Superior temporal gyrus (tissue), 1 donor: ENCODE measurements around the gene PSMG4.
A peak's percentile ranks its signal among the peaks of the same experiment; 100 is the strongest.

Experiments
- DNase-seq: peaks from one replicate; pipeline ENCODE4 v3.0.0-alpha.2; 2016; ENCODE audit errors: extremely low spot score

The PSMG4 gene

GRCh38 chr6:3251462-3252314 is 7.1 kb upstream of the PSMG4 start:
- DNase-seq, result peak; percentile 93

GRCh38 chr6:3252369-3252768 is 6.4 kb upstream of the PSMG4 start:
- DNase-seq, result no peak

- DNase-seq, result no peak
These were observed 5.7 kb upstream of the PSMG4 start for GRCh38 chr6:3252861-3253596.

- DNase-seq, result no peak
These were observed 5.2 kb upstream of the PSMG4 start for GRCh38 chr6:3253597-3253961.

GRCh38 chr6:3258201-3258600 is 546 bp upstream of the PSMG4 start:
- no peak for DNase-seq

GRCh38 chr6:3259491-3259958 is 778 bp downstream of the PSMG4 start:
- DNase-seq, result no peak

- DNase-seq, result no peak
These were observed 1.5 kb downstream of the PSMG4 start for GRCh38 chr6:3260296-3260695.

- no peak for DNase-seq
These were observed 2.2 kb downstream of the PSMG4 start for GRCh38 chr6:3260772-3261517.

GRCh38 chr6:3261518-3261820 is 2.7 kb downstream of the PSMG4 start:
- no peak for DNase-seq

GRCh38 chr6:3261921-3262320 is 3.2 kb downstream of the PSMG4 start:
- no peak for DNase-seq

GRCh38 chr6:3263096-3263495 is 4.3 kb downstream of the PSMG4 start:
- no peak for DNase-seq

- no peak for DNase-seq
These were observed 5.6 kb downstream of the PSMG4 start for GRCh38 chr6:3264356-3264755.

GRCh38 chr6:3265671-3266070 is 6.9 kb downstream of the PSMG4 start:
- DNase-seq, result no peak

GRCh38 chr6:3266170-3266569 is 7.4 kb downstream of the PSMG4 start:
- no peak for DNase-seq

GRCh38 chr6:3267162-3267561 is 8.4 kb downstream of the PSMG4 start:
- no peak for DNase-seq

GRCh38 chr6:3268680-3269079 is 9.9 kb downstream of the PSMG4 start:
- no peak for DNase-seq

- no peak for DNase-seq
These were observed 10.7 kb downstream of the PSMG4 start for GRCh38 chr6:3269281-3269975.

GRCh38 chr6:3270258-3270657 is 11.5 kb downstream of the PSMG4 start:
- DNase-seq, result no peak

GRCh38 chr6:3271756-3272155 is 13.0 kb downstream of the PSMG4 start:
- no peak for DNase-seq

- DNase-seq, result no peak
These were observed 14.3 kb downstream of the PSMG4 start for GRCh38 chr6:3272911-3273547.

- no peak for DNase-seq
These were observed 15.2 kb downstream of the PSMG4 start for GRCh38 chr6:3273707-3274521.
